Ovary (tissue), 3 donors: ENCODE measurements around the gene PPP1R15B.
A peak's percentile ranks its signal among the peaks of the same experiment; 100 is the strongest.

Experiments used
- POLR2A ChIP-seq: fragments of 450-650 bp; IDR thresholded peaks from one replicate; pipeline ENCODE4 v1.6.1; 2017; ENCODE audit warnings: antibody characterized with exemption, mild to moderate bottlenecking, moderate library complexity
- TF ChIP-seq, protein P1 (sequence below), 3 donors: fragments of 450-650 bp in 2 of 3; fragments of 200-600 bp in 1 of 3; IDR thresholded peaks; one replicate each; pipeline versions ENCODE4 v1.5.1 to v1.8.0; 2016 to 2022; ENCODE audit warnings: antibody characterized with exemption in 3 of 3, mild to moderate bottlenecking in 1 of 3
- donor health status: DM: no; HTN: no; CAD: no.

DNA sequence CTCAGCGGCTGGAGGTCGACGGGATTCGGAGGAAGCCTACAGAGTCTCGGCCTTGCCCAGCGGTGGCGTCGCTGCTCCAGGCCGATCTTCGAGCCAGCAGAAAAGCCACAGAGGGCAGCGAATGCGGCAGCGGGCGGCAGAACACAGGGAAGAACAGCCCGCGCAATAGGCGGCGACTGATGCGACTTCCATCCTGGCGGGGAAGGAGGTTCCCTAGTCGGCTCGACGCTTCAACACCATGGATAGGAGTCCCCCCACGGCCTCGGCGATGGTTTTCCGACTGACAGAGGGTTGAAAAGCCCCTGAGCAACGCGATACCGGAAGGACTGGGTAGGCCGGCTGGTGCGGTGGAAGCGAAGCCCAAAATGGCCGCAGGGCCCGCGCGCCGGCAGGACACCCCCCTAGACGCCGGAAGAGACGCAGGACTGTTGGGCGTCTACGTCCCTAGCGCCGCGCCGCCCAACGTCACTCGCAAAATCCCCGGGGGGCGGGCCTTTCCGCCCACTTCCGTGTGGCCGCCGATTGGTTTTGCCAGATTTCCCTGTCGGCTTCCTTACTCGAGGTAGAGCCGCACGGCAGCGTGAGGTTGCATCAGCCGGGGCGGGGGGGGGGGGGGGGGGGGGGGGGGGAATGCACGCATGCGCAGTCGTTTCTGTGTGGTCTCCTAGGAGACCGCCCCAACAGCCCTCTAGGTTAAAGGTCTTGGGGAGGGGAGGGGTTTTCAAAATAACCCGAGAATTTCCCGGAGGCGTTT, at the start of gene PPP1R15B:
- TF ChIP-seq, protein P1, sequence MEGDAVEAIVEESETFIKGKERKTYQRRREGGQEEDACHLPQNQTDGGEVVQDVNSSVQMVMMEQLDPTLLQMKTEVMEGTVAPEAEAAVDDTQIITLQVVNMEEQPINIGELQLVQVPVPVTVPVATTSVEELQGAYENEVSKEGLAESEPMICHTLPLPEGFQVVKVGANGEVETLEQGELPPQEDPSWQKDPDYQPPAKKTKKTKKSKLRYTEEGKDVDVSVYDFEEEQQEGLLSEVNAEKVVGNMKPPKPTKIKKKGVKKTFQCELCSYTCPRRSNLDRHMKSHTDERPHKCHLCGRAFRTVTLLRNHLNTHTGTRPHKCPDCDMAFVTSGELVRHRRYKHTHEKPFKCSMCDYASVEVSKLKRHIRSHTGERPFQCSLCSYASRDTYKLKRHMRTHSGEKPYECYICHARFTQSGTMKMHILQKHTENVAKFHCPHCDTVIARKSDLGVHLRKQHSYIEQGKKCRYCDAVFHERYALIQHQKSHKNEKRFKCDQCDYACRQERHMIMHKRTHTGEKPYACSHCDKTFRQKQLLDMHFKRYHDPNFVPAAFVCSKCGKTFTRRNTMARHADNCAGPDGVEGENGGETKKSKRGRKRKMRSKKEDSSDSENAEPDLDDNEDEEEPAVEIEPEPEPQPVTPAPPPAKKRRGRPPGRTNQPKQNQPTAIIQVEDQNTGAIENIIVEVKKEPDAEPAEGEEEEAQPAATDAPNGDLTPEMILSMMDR (IDR thresholded peaks at IDR 0.05): peak in 1 of 3 donors; percentile 27
- peak; percentile 97 for TF ChIP-seq POLR2A
